ENCODE measurements around the gene CASP8AP2. TPM values are rescaled to one million over a fixed set of nuclear protein-coding genes. Genes with fewer than 3 reads are reported as not detected.

The CASP8AP2 gene
- total RNA-seq, result 7.5 and 8.2 TPM in 2 replicates

GRCh38 chr6:89829472-89830169 lies at the start of gene CASP8AP2:
Gene CASP8AP2 (plus strand): TSS chr6:89829880.

GRCh38 chr6:89819336-89820130 lies 10.1 kb upstream of the CASP8AP2 start, which contains the start of gene MDN1:
Gene MDN1 (minus strand): TSS chr6:89819794. CDS start chr6:89819607, 187 bp downstream.

GRCh38 chr6:89894169-89894568 lies 64.5 kb downstream of the CASP8AP2 start, which contains the start of gene GJA10:
Gene GJA10 (plus strand): TSS chr6:89894469. CDS start chr6:89894469, 0 bp downstream.

Other genes starting within 250 kb of the CASP8AP2 start
- 14.0 and 14.5 TPM in 2 replicates for gene LYRM2, start 191.1 kb upstream of the CASP8AP2 start, total RNA-seq
- gene MDN1, start 10.1 kb upstream of the CASP8AP2 start, total RNA-seq, result 17.8 and 20.7 TPM in 2 replicates
- gene GJA10, start 64.6 kb downstream of the CASP8AP2 start, total RNA-seq, result not detected in 2 replicates

Measured in tracheal epithelial cell (primary cell).